Loucy (cell line): ENCODE results near the gene ZNF365.
"Not testable (repeated sequence)": the region's sequence is repeated elsewhere in the genome, so short reads cannot be mapped to it uniquely, and the experiment has no call there.

ENCODE experiments used
- H2AFZ ChIP-seq: fragments of 200-600 bp; sonication (generic); 2 replicates; pipeline ENCODE4 v1.6.0; 2016; ENCODE audit warnings: antibody characterized with exemption, mild to moderate bottlenecking, low read length, moderate library complexity
- H3F3A ChIP-seq: fragments of 200-600 bp; 2 replicates; pipeline ENCODE4 v1.6.0; 2016; ENCODE audit warnings: antibody characterized with exemption, low read depth, mild to moderate bottlenecking
- H3K27me3 ChIP-seq: fragments of 200-600 bp; sonication (generic); 2 replicates; pipeline ENCODE4 v1.6.1; 2014; ENCODE audit warnings: low read length, mild to moderate bottlenecking; ENCODE audit not compliant: insufficient read depth, poor library complexity, severe bottlenecking
- H3K36me3 ChIP-seq: fragments of 200-600 bp; sonication (generic); 2 replicates; pipeline ENCODE4 v1.6.1; 2016; ENCODE audit warnings: low read length; ENCODE audit not compliant: insufficient read depth
- H3K4me1 ChIP-seq: fragments of 200-600 bp; sonication (generic); 2 replicates; pipeline ENCODE4 v1.5.1; 2014; ENCODE audit warnings: low read length, mild to moderate bottlenecking; ENCODE audit not compliant: insufficient read depth, poor library complexity, severe bottlenecking
- H3K4me2 ChIP-seq: fragments of 200-600 bp; sonication (generic); 2 replicates; pipeline ENCODE4 v1.6.0; 2014; ENCODE audit warnings: antibody characterized with exemption, low read length, low read depth, mild to moderate bottlenecking; ENCODE audit not compliant: poor library complexity, severe bottlenecking
- H3K4me3 ChIP-seq: fragments of 200-600 bp; sonication (generic); 2 replicates; pipeline ENCODE4 v1.5.1; 2014; ENCODE audit warnings: low read length, mild to moderate bottlenecking, mixed read lengths; ENCODE audit not compliant: poor library complexity, severe bottlenecking
- H3K79me2 ChIP-seq: fragments of 200-600 bp; sonication (generic); 2 replicates; pipeline ENCODE4 v1.6.1; 2014; ENCODE audit warnings: low read length; ENCODE audit not compliant: insufficient read depth
- H3K9ac ChIP-seq: fragments of 200-600 bp; sonication (generic); 2 replicates; pipeline ENCODE4 v1.6.0; 2014; ENCODE audit warnings: mild to moderate bottlenecking, low read depth, low read length, moderate library complexity; ENCODE audit not compliant: poor library complexity, severe bottlenecking
- H3K9me2 ChIP-seq: fragments of 200-600 bp; sonication (generic); replicated peaks from 2 replicates; pipeline ENCODE4 v1.6.1; 2016; ENCODE audit warnings: low read depth, low read length, mixed read lengths
- H3K9me3 ChIP-seq: fragments of 200-600 bp; sonication (generic); 2 replicates; pipeline ENCODE4 v1.6.1; 2014; ENCODE audit warnings: mild to moderate bottlenecking, antibody characterized with exemption, low read length, low read depth; ENCODE audit not compliant: insufficient read depth
- H4K20me1 ChIP-seq: fragments of 200-600 bp; sonication (generic); 2 replicates; pipeline ENCODE4 v1.6.0; 2014; ENCODE audit warnings: antibody characterized with exemption, low read length, mild to moderate bottlenecking; ENCODE audit not compliant: insufficient read depth, poor library complexity, severe bottlenecking
- EZH2phosphoT487 ChIP-seq: fragments of 200-600 bp; IDR thresholded peaks from 2 replicates; pipeline ENCODE4 v1.6.1; 2018; ENCODE audit warnings: antibody characterized with exemption, mild to moderate bottlenecking, moderate library complexity, borderline replicate concordance
- TF ChIP-seq, protein P1 (sequence below): fragments of 200-600 bp; sonication (generic); conservative IDR thresholded peaks from 2 replicates; pipeline ENCODE4 v1.5.1; 2014; ENCODE audit warnings: mild to moderate bottlenecking, antibody characterized with exemption, low read length

The ZNF365 gene

GRCh38 chr10:62402508-62402907 is 28.3 kb downstream of the ZNF365 start:
- TF ChIP-seq, protein P1, sequence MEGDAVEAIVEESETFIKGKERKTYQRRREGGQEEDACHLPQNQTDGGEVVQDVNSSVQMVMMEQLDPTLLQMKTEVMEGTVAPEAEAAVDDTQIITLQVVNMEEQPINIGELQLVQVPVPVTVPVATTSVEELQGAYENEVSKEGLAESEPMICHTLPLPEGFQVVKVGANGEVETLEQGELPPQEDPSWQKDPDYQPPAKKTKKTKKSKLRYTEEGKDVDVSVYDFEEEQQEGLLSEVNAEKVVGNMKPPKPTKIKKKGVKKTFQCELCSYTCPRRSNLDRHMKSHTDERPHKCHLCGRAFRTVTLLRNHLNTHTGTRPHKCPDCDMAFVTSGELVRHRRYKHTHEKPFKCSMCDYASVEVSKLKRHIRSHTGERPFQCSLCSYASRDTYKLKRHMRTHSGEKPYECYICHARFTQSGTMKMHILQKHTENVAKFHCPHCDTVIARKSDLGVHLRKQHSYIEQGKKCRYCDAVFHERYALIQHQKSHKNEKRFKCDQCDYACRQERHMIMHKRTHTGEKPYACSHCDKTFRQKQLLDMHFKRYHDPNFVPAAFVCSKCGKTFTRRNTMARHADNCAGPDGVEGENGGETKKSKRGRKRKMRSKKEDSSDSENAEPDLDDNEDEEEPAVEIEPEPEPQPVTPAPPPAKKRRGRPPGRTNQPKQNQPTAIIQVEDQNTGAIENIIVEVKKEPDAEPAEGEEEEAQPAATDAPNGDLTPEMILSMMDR = no peak
- no peak for TF ChIP-seq EZH2phosphoT487
- no peak overlapping the region for H3K4me3 ChIP-seq

GRCh38 chr10:62410528-62410927 is 36.4 kb downstream of the ZNF365 start:
- not testable (repeated sequence) for H3K9me3 ChIP-seq, H2AFZ ChIP-seq, H3K4me3 ChIP-seq, H3F3A ChIP-seq, H3K9ac ChIP-seq, H3K4me1 ChIP-seq, H3K36me3 ChIP-seq, H4K20me1 ChIP-seq, H3K4me2 ChIP-seq, H3K9me2 ChIP-seq, H3K27me3 ChIP-seq, H3K79me2 ChIP-seq

More at GRCh38 chr10:62402508-62402907, 28.3 kb downstream of the ZNF365 start:
- H3K4me1 ChIP-seq = no peaks in the 10 kb centered on the region
- H3K36me3 ChIP-seq = no peaks in the 10 kb centered on the region
- H3F3A ChIP-seq = no peaks in the 10 kb centered on the region
- no peak overlapping the region for H3K9ac ChIP-seq
- H3K79me2 ChIP-seq = no peaks in the 10 kb centered on the region
- no peak overlapping the region for H2AFZ ChIP-seq
- H3K4me2 ChIP-seq = no peak overlapping the region
- no peaks in the 10 kb centered on the region for H3K27me3 ChIP-seq
- no peaks in the 10 kb centered on the region; the same call in 1 of the 2 replicates for H3K9me3 ChIP-seq
- no peaks in the 10 kb centered on the region for H4K20me1 ChIP-seq
- no peaks in the 10 kb centered on the region for H3K9me2 ChIP-seq

- not testable (repeated sequence) for H3K9me3 ChIP-seq, H3K27me3 ChIP-seq, H3K4me1 ChIP-seq, H3K4me3 ChIP-seq, H3K36me3 ChIP-seq, H3K79me2 ChIP-seq, H3K9ac ChIP-seq, H3K4me2 ChIP-seq, H3K9me2 ChIP-seq, H4K20me1 ChIP-seq, H3F3A ChIP-seq, H2AFZ ChIP-seq
Observed at GRCh38 chr10:62410934-62411333, 36.8 kb downstream of the ZNF365 start.

- no peak overlapping the region for H3K4me3 ChIP-seq
- H3K36me3 ChIP-seq = no peaks in the 10 kb centered on the region
- H3K4me2 ChIP-seq = no peak overlapping the region
- H3K79me2 ChIP-seq = no peaks in the 10 kb centered on the region
- no peaks in the 10 kb centered on the region for H4K20me1 ChIP-seq
- H3K4me1 ChIP-seq = no peaks in the 10 kb centered on the region
- H3K9ac ChIP-seq = no peak overlapping the region
- no peaks in the 10 kb centered on the region for H3F3A ChIP-seq
- H3K9me3 ChIP-seq = no peaks in the 10 kb centered on the region
- TF ChIP-seq, protein P1 = no peak
- no peak for TF ChIP-seq EZH2phosphoT487
- no peak overlapping the region for H2AFZ ChIP-seq
- H3K27me3 ChIP-seq = no peaks in the 10 kb centered on the region
- no peaks in the 10 kb centered on the region for H3K9me2 ChIP-seq
Observed at GRCh38 chr10:62413048-62413447, 38.9 kb downstream of the ZNF365 start.
